Activated CD8-positive, alpha-beta memory T cell treated with anti-CD3 and anti-CD28 coated beads for 48 hours (primary cell): ENCODE data around the gene DIP2B.
"Not testable (repeated sequence)": the region's sequence is repeated elsewhere in the genome, so short reads cannot be mapped to it uniquely, and the experiment has no call there.

Source experiments
- DNase-seq, 3 experiments: peaks; one replicate each; pipeline ENCODE4 v3.0.0-alpha.2; 2020; ENCODE audit warnings: low read depth in 2 of 3, low spot score in 2 of 3

The DIP2B gene

GRCh38 chr12:50520416-50521207, 15.8 kb downstream of the DIP2B start:
- no peak for DNase-seq

- DNase-seq = not testable (repeated sequence)
Measured at GRCh38 chr12:50521781-50522180, 17.0 kb downstream of the DIP2B start.

GRCh38 chr12:50523772-50524171, 19.0 kb downstream of the DIP2B start:
- DNase-seq = no peak

- no peak for DNase-seq
Measured at GRCh38 chr12:50524621-50525020, 19.8 kb downstream of the DIP2B start.

- no peak for DNase-seq
Measured at GRCh38 chr12:50525422-50525821, 20.6 kb downstream of the DIP2B start.

GRCh38 chr12:50527359-50527726, 22.6 kb downstream of the DIP2B start:
- no peak for DNase-seq

GRCh38 chr12:50528800-50529199, 24.0 kb downstream of the DIP2B start:
- DNase-seq = no peak

- DNase-seq = no peak
Measured at GRCh38 chr12:50529345-50529744, 24.6 kb downstream of the DIP2B start.

GRCh38 chr12:50530532-50530931, 25.7 kb downstream of the DIP2B start:
- no peak for DNase-seq

GRCh38 chr12:50533203-50533584, 28.4 kb downstream of the DIP2B start:
- DNase-seq = no peak

- no peak for DNase-seq
Measured at GRCh38 chr12:50533971-50534370, 29.2 kb downstream of the DIP2B start.

GRCh38 chr12:50536831-50537537, 32.2 kb downstream of the DIP2B start:
- no peak for DNase-seq

GRCh38 chr12:50537538-50537919, 32.7 kb downstream of the DIP2B start:
- DNase-seq = no peak

GRCh38 chr12:50538182-50538581, 33.4 kb downstream of the DIP2B start:
- no peak for DNase-seq

GRCh38 chr12:50541139-50541538, 36.4 kb downstream of the DIP2B start:
- no peak for DNase-seq

- DNase-seq = no peak
Measured at GRCh38 chr12:50542448-50542847, 37.7 kb downstream of the DIP2B start.

- not testable (repeated sequence) for DNase-seq
Measured at GRCh38 chr12:50543188-50543587, 38.4 kb downstream of the DIP2B start.

GRCh38 chr12:50545213-50545612, 40.4 kb downstream of the DIP2B start:
- DNase-seq = no peak

- no peak for DNase-seq
Measured at GRCh38 chr12:50545786-50546185, 41.0 kb downstream of the DIP2B start.

- DNase-seq = no peak
Measured at GRCh38 chr12:50546441-50547318, 41.9 kb downstream of the DIP2B start.

- DNase-seq = no peak
Measured at GRCh38 chr12:50547742-50548141, 43.0 kb downstream of the DIP2B start.

- no peak for DNase-seq
Measured at GRCh38 chr12:50549885-50550284, 45.1 kb downstream of the DIP2B start.
